Measurements from ENCODE around the gene NOTCH2.
"Not testable (repeated sequence)": the region's sequence is repeated elsewhere in the genome, so short reads cannot be mapped to it uniquely, and the experiment has no call there.

Gene NOTCH2

GRCh38 chr1:120069067-120069919, at the start of gene NOTCH2:
TSS of gene NOTCH2 (minus strand) at chr1:120069662. CDS start at chr1:120069406, 256 bp downstream.
- DNase-seq (ENCODE audit: low read depth, low spot score), result peak; percentile 14

- not testable (repeated sequence) for DNase-seq (ENCODE audit: low read depth, low spot score)
Measured at GRCh38 chr1:120117371-120118177, 48.1 kb upstream of the NOTCH2 start.

DNA sequence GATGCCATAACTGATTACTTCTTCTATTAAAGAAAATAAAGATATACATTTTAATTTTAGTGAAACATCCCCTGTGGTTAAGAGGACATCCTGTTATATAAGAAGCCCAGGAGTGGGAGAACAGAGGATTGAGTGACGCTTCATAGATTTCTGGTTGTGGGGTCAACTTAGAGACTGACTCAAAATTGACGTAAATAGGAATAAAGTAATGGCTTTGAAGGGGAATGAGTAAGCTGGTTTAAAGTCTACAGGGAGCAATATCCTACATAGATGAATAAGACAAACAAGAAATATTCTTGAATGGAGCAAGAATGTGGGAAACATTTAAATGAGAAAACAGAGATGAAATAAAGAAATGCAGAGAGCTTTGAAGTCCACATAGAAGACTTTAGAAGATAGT, 46.6 kb upstream of the NOTCH2 start:
- DNase-seq (ENCODE audit: low read depth, low spot score), result not testable (repeated sequence)

DNA sequence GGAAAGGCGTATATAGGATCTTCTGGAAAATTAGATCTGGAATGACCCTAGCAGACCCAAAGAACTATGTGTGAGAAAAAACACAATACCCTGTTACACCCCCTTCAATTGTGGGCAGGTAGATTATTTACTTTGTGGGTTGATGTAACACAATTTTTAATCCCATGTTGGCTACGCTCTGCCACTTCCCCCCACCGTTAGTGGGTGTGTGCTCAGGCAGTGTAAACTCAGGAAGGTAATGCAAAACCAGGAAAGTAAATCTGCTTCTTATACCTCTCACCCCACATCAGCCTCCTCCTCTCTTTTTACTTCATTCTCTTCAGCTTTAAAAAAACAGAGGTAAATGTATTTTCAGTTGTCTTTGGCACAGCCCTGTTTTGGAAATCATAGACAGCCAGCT, 43.7 kb upstream of the NOTCH2 start:
- not testable (repeated sequence) for DNase-seq (ENCODE audit: low read depth, low spot score)

GRCh38 chr1:120112212-120112611, 42.8 kb upstream of the NOTCH2 start:
- DNase-seq (ENCODE audit: low read depth, low spot score), result not testable (repeated sequence)

- not testable (repeated sequence) for DNase-seq (ENCODE audit: low read depth, low spot score)
Measured at GRCh38 chr1:120111771-120112170, 42.3 kb upstream of the NOTCH2 start.

- DNase-seq (ENCODE audit: low read depth, low spot score), result not testable (repeated sequence)
Measured at GRCh38 chr1:120111008-120111407, 41.5 kb upstream of the NOTCH2 start.

DNA sequence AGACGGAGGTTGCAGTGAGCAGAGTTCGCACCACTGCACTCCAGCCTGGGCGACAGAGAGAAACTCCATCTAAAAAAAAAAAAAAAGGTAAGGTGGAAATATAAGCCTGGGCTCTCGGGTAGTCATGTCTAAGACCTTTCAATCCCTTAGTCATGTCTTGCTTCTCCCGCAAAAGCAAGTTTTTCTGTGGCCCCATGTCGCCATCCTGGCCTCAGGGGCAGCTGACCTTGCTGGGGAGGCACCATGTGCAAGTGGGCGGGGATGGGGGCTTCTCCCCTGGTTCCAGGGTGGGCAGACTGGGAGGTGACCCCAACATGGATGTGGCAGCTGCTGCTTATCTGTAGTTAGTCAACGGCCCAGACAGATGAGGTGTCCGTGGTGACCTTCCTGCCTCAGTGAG, 40.2 kb upstream of the NOTCH2 start:
- not testable (repeated sequence) for DNase-seq (ENCODE audit: low read depth, low spot score)

- not testable (repeated sequence) for DNase-seq (ENCODE audit: low read depth, low spot score)
Measured at GRCh38 chr1:120109180-120109579, 39.7 kb upstream of the NOTCH2 start.

GRCh38 chr1:120105288-120105687, 35.8 kb upstream of the NOTCH2 start:
- not testable (repeated sequence) for DNase-seq (ENCODE audit: low read depth, low spot score)

DNA sequence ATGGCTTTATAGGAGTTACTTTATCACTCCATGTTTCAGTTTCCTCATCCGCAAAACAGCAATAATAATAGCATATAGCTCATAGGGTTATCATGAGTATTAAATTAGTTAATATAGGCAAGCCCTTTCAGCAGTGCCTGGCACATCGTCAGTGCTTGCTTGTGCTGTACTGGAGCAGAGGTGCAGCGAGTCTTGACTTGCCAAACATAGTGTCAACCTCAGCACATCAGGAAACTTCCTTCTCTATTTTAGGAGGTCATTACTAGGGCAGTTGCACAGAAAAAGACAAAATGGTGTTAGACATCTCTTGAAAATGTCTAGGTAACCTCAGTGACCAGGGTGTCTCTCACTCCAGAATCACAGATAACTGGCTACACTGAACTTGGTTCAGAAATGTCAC, 34.3 kb upstream of the NOTCH2 start:
- DNase-seq (ENCODE audit: low read depth, low spot score), result not testable (repeated sequence)

DNA sequence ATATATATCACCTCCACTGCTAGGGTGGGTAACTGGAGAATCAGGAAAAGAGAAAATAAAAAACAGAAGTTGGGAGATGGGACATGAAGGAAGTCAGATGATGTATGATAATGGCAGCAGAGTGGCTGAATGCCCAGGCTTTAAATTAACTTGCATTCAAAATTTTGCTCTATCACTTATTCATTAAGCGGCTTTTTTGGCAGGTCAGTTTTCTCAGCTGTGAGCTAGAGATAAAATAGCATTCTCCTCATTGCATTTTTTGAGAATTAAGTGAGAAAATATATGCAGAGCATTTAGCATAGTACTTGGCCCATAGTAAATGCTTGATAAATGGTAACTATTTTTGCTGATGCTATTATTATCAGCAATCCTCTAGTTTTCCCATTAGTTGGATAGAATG, 32.1 kb upstream of the NOTCH2 start:
- DNase-seq (ENCODE audit: low read depth, low spot score), result not testable (repeated sequence)

GRCh38 chr1:120100590-120100989, 31.1 kb upstream of the NOTCH2 start:
- DNase-seq (ENCODE audit: low read depth, low spot score), result not testable (repeated sequence)

- not testable (repeated sequence) for DNase-seq (ENCODE audit: low read depth, low spot score)
Measured at GRCh38 chr1:120098986-120099759, 29.7 kb upstream of the NOTCH2 start.

- DNase-seq (ENCODE audit: low read depth, low spot score), result not testable (repeated sequence)
Measured at GRCh38 chr1:120096981-120097545, 27.6 kb upstream of the NOTCH2 start.

- DNase-seq (ENCODE audit: low read depth, low spot score), result not testable (repeated sequence)
Measured at GRCh38 chr1:120093548-120094181, 24.2 kb upstream of the NOTCH2 start.

DNA sequence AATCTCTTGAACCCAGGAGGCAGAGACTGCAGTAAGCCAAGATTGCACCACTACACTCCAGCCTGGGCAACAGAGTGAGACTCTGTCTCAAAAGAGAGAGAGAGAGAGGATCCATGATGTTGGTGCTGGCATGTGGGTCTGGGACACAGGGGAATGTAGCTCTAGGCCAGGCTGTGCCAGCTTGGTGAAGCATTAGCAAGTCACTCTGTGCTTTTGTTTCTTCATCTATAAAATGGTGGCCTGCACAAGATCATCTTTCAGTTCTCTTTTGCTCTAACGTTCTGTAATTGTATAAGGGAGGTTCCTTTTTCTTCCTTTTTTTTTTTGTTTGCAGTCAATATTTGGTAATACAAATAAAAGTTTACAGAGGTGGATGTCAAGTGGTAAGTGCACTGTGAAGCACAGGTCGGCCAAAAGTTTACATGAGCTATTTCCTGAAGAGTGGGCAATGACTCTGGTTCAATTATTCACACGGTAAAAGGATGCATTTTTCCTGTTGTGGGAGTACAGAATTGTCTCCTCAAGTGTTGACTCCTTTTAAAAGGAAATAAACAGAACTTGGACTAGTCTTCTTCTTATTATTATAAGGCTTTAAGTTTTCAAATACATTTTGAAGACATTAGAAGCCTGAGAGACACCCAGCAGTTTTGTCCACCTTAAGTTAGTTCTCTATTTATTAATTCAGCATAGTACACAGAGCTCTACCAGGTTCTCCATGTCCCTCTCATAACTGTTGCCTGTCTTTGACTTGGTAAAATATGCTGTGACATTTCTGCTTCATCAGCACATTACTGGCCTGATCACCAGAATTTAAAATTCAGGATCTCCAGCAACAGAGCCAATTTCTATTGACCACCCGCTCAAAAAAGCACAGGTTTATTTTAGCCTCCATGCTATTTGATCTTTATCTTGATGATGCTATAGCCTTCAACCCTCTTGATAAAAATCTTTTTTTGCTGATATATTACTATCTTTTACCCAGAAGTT, 23.1 kb upstream of the NOTCH2 start:
- DNase-seq (ENCODE audit: low read depth, low spot score), result not testable (repeated sequence)

GRCh38 chr1:120090830-120091229, 21.4 kb upstream of the NOTCH2 start:
- not testable (repeated sequence) for DNase-seq (ENCODE audit: low read depth, low spot score)

- not testable (repeated sequence) for DNase-seq (ENCODE audit: low read depth, low spot score)
Measured at GRCh38 chr1:120087959-120088358, 18.5 kb upstream of the NOTCH2 start.

DNA sequence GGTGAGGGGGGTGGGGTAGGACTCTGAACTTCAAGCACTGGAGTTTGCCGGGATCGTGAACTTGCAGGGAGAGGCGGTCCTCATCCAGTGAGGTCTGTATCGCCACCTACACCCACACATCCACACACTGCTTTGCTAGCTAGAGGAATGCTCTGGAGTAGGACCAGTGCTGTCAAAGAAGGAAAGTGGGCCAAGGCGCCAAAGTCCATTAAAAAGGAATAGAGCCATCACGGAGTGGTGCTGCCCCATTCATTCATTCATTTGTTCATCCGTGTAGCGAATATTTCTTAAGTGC, 405 bp upstream of the NOTCH2 start:
- not testable (repeated sequence) for DNase-seq (ENCODE audit: low read depth, low spot score)
